GF-D8 (cell line): ENCODE data around the gene TIMP2.
"Not testable (repeated sequence)": the region's sequence is repeated elsewhere in the genome, so short reads cannot be mapped to it uniquely, and the experiment has no call there.

Experiments
- DNase-seq: peaks from one replicate; lab custom pipeline; 2025; lab: John Stamatoyannopoulos, UW

Gene TIMP2

GRCh38 chr17:78929908-78930775 lies 5.0 kb upstream of the TIMP2 start:
- DNase-seq, result no peak

GRCh38 chr17:78925662-78926555 lies 722 bp upstream of the TIMP2 start:
- DNase-seq, result no peak

GRCh38 chr17:78924481-78925151 lies 571 bp downstream of the TIMP2 start:
- DNase-seq, result no peak

- DNase-seq, result peak; percentile 29
Measured at GRCh38 chr17:78923660-78924453, 1.3 kb downstream of the TIMP2 start.

GRCh38 chr17:78922816-78923498 lies 2.2 kb downstream of the TIMP2 start:
- no peak for DNase-seq

- no peak for DNase-seq
Measured at GRCh38 chr17:78921437-78921971, 3.7 kb downstream of the TIMP2 start.

- DNase-seq, result no peak
Measured at GRCh38 chr17:78920528-78920927, 4.7 kb downstream of the TIMP2 start.

- DNase-seq, result no peak
Measured at GRCh38 chr17:78919861-78920450, 5.2 kb downstream of the TIMP2 start.

GRCh38 chr17:78918979-78919378 lies 6.2 kb downstream of the TIMP2 start:
- DNase-seq, result no peak

- DNase-seq, result no peak
Measured at GRCh38 chr17:78917451-78918275, 7.5 kb downstream of the TIMP2 start.

- DNase-seq, result peak; percentile 85
Measured at GRCh38 chr17:78915872-78916632, 9.1 kb downstream of the TIMP2 start.

- DNase-seq, result no peak
Measured at GRCh38 chr17:78913115-78913514, 12.1 kb downstream of the TIMP2 start.

- no peak for DNase-seq
Measured at GRCh38 chr17:78912082-78912481, 13.1 kb downstream of the TIMP2 start.

- not testable (repeated sequence) for DNase-seq
Measured at GRCh38 chr17:78911543-78911942, 13.6 kb downstream of the TIMP2 start.

GRCh38 chr17:78910497-78911284 lies 14.5 kb downstream of the TIMP2 start:
- peak; percentile 67 for DNase-seq

GRCh38 chr17:78908426-78908825 lies 16.8 kb downstream of the TIMP2 start:
- no peak for DNase-seq

- DNase-seq, result no peak
Measured at GRCh38 chr17:78905541-78905940, 19.6 kb downstream of the TIMP2 start.

- DNase-seq, result no peak
Measured at GRCh38 chr17:78905116-78905515, 20.1 kb downstream of the TIMP2 start.
